Hepatocyte (in vitro differentiated cells): Measurements from ENCODE around the gene SYNRG. TPM values are rescaled to one million over a fixed set of nuclear protein-coding genes. Genes with fewer than 3 reads are reported as not detected.
A peak's percentile ranks its signal among the peaks of the same experiment; 100 is the strongest.

ENCODE experiments used
- DNase-seq: peaks from one replicate; pipeline ENCODE4 v3.0.0-alpha.2; 2016; ENCODE audit warnings: low spot score
- H2AFZ ChIP-seq: fragments of 200-600 bp; sonication (generic); 2 replicates; pipeline ENCODE4 v1.6.0; 2016; ENCODE audit warnings: antibody characterized with exemption, mild to moderate bottlenecking
- H3K27ac ChIP-seq: fragments of 200-600 bp; sonication (generic); 2 replicates; pipeline ENCODE4 v1.5.1; 2016; ENCODE audit warnings: mild to moderate bottlenecking
- H3K27me3 ChIP-seq: fragments of 200-600 bp; sonication (generic); 2 replicates; pipeline ENCODE4 v1.6.1; 2016
- H3K36me3 ChIP-seq: fragments of 200-600 bp; sonication (generic); replicated peaks from 2 replicates; pipeline ENCODE4 v1.5.1; 2016; ENCODE audit warnings: low read depth; ENCODE audit not compliant: insufficient read depth
- H3K4me1 ChIP-seq: fragments of 200-600 bp; sonication (generic); 2 replicates; pipeline ENCODE4 v1.5.1; 2016; ENCODE audit warnings: mild to moderate bottlenecking, moderate library complexity; ENCODE audit not compliant: insufficient read depth
- H3K4me2 ChIP-seq: fragments of 200-600 bp; sonication (generic); 2 replicates; pipeline ENCODE4 v1.6.0; 2016
- H3K4me3 ChIP-seq: fragments of 200-600 bp; sonication (generic); 2 replicates; pipeline ENCODE4 v1.5.1; 2016; ENCODE audit warnings: mild to moderate bottlenecking
- H3K79me2 ChIP-seq: fragments of 200-600 bp; sonication (generic); 2 replicates; pipeline ENCODE4 v1.6.0; 2017; ENCODE audit warnings: mild to moderate bottlenecking
- H3K9me2 ChIP-seq: fragments of 200-600 bp; sonication (generic); replicated peaks from 2 replicates; pipeline ENCODE4 v1.6.0; 2017; ENCODE audit warnings: mild to moderate bottlenecking; ENCODE audit not compliant: insufficient read depth
- H3K9me3 ChIP-seq: fragments of 200-600 bp; sonication (generic); 2 replicates; pipeline ENCODE4 v1.5.1; 2016; ENCODE audit warnings: low read depth, mild to moderate bottlenecking
- H4K20me1 ChIP-seq: fragments of 200-600 bp; sonication (generic); 2 replicates; pipeline ENCODE4 v1.6.0; 2016; ENCODE audit warnings: mild to moderate bottlenecking; ENCODE audit not compliant: insufficient read depth, poor library complexity, severe bottlenecking
- CTCF ChIP-seq: fragments of 200-600 bp; sonication (generic); IDR thresholded peaks from 2 replicates; pipeline ENCODE4 v1.5.1; 2016; ENCODE audit warnings: antibody characterized with exemption, mild to moderate bottlenecking; ENCODE audit not compliant: poor library complexity
- EZH2 ChIP-seq: fragments of 200-600 bp; sonication (generic); IDR thresholded peaks from 2 replicates; pipeline ENCODE4 v1.6.1; 2016; ENCODE audit warnings: antibody characterized with exemption, mild to moderate bottlenecking, borderline replicate concordance
- EZH2phosphoT487 ChIP-seq: fragments of 200-600 bp; sonication (generic); IDR thresholded peaks from one replicate; pipeline ENCODE4 v1.6.1; 2018; ENCODE audit warnings: antibody characterized with exemption, mild to moderate bottlenecking, low read depth, moderate library complexity; ENCODE audit not compliant: unreplicated experiment, severe bottlenecking
- WGBS: methylation state at CpG from one replicate; pipeline ENCODE4 v1.1.6; 2016; ENCODE audit warnings: low lambda C conversion rate; ENCODE audit errors: missing lambda C conversion rate; 5-methylcytosine and 5-hydroxymethylcytosine counted together
- polyA plus RNA-seq: library from polyadenylated mRNA; unstranded; fragments of >200 nt; fragmentation: Nextera tagmentation; extraction: Ambion mirVana; gene quantifications from 2 replicates; pipeline ENCODE4 v1.2.1, GENCODE V29; 2016
- total RNA-seq: library from RNA; depleted of rRNA; stranded (reverse); fragments of >200 nt; gene quantifications from 2 replicates; pipeline ENCODE4 v1.2.3, GENCODE V29; 2014

SYNRG gene
- total and polyA plus RNA-seq, 2 experiments from 2014 or later = 20.7 to 21.6 TPM

DNA sequence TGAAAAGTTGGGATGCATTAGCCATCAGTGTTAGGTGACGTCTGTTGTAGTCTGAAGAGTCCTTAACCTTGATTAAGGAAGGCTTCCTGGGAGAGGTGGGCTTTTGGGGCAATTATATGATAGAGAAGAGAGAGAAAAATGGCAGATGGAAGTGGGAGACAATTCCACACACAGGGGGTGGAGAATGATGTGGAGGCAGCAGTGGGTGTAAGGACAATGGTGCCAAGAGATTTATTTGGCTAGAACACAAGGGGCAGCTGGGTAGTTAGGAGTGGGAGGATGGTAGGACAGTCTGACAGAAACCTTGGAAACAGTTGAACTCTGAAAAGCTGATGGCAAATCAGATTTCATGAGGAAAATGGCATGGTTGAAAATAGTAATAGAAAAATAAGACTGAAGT is 130.2 kb downstream of the SYNRG start:
- no peak for TF ChIP-seq EZH2
- no peak for TF ChIP-seq CTCF
- TF ChIP-seq EZH2phosphoT487 = no peak

DNA sequence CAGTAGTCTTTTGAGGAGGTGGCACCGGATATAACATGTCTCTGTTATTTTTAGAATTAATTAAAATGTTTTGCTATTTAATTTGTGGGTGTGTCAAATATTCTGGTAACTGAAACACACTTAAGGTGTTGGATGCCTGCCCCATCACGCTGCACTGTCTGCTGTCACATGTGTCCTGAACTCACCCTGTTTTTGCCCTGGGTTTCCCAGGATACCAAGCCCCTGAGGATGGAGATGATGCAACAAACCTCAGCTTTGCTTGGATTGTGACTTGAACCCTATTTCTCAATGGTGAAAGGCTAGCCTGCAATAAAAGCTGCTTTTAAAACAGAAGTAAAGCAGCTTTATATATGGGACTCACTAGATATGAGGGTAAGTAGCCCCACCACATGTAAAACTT is 131.0 kb downstream of the SYNRG start:
- H3K36me3 ChIP-seq = no peaks in the 10 kb centered on the region
- 91% methylated on average over 2 of the region's 2 CpGs for WGBS

More for the DNA sequence above, 130.2 kb downstream of the SYNRG start:
- no peak overlapping the region for H3K27ac ChIP-seq
- H3K27me3 ChIP-seq = no peaks in the 10 kb centered on the region
- no peak for DNase-seq
- no peaks in the 10 kb centered on the region for H4K20me1 ChIP-seq
- H3K9me3 ChIP-seq = no peaks in the 10 kb centered on the region
- peaks cover 13% of the 10 kb centered on the region for H3K4me1 ChIP-seq
- H3K79me2 ChIP-seq = no peaks in the 10 kb centered on the region
- H2AFZ ChIP-seq = no peak overlapping the region
- no peaks in the 10 kb centered on the region for H3K9me2 ChIP-seq
- H3K4me3 ChIP-seq = no peak overlapping the region
- no peaks in the 10 kb centered on the region for H3K36me3 ChIP-seq
- 96% methylated on average over 1 of the region's 1 CpG for WGBS
- no peak overlapping the region for H3K4me2 ChIP-seq

GRCh38 chr17:37476431-37477120 is 132.6 kb downstream of the SYNRG start:
- H3K4me2 ChIP-seq = no peak overlapping the region
- 87% methylated on average over 4 of the region's 4 CpGs for WGBS

More for the DNA sequence above, 131.0 kb downstream of the SYNRG start:
- no peak for TF ChIP-seq EZH2
- no peak for TF ChIP-seq EZH2phosphoT487
- TF ChIP-seq CTCF = no peak
- Histone ChIP-seq H2AFZ (no peak overlapping the region), H3K27ac (no peak overlapping the region), H3K9me2 (no peaks in the 10 kb centered on the region), H3K9me3 (no peaks in the 10 kb centered on the region), H3K79me2 (no peaks in the 10 kb centered on the region), H3K4me3 (no peak overlapping the region), H3K4me2 (no peak overlapping the region), H3K27me3 (no peaks in the 10 kb centered on the region), H3K4me1 (peaks cover 8% of the 10 kb centered on the region), H4K20me1 (no peaks in the 10 kb centered on the region)
- no peak for DNase-seq

DNA sequence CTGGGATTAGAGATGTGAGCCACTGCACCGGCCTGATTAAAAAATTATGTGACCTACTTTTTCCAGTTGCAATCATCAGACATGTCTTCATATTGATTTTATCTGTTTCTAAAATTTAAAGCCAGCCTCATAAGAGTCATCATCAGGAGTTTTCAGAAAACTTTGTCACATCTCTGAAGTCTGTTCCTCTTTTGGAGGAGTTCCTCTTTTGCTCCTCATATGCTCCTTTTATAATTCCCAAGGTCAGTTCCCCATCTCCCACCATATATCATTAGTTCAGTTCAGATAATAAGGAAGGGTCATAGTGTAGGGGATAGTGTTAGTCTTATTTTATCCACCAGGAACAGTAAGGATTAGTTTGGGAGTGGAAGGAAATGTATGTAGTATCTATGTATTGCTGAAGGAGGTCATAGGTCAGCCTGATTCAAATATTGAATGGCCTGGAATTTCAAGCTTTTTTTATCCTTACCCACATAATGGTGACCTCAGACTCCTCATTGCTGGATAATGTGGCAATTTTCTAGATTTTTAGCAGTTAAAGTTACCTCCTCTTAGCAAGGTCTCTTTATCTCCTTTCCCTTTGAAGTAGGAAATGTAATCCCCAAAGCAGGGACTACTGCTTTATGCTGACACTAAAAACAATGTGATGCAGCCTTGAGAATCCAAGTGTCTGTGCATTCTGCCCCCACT is 133.3 kb downstream of the SYNRG start:
- Histone ChIP-seq H4K20me1 (no peaks in the 10 kb centered on the region), H2AFZ (no peak overlapping the region), H3K4me3 (no peak overlapping the region), H3K9me2 (no peaks in the 10 kb centered on the region), H3K36me3 (no peaks in the 10 kb centered on the region), H3K79me2 (no peaks in the 10 kb centered on the region), H3K9me3 (no peaks in the 10 kb centered on the region), H3K4me2 (no peak overlapping the region), H3K27ac (peak overlapping the region; percentile 66), H3K27me3 (no peaks in the 10 kb centered on the region), H3K4me1 (no peaks in the 10 kb centered on the region)
- 100% methylated on average over 1 of the region's 1 CpG for whole genome bisulfite sequencing
- no peak for DNase-seq
- TF ChIP-seq EZH2phosphoT487 (no peak), EZH2 (no peak), CTCF (no peak)

More at GRCh38 chr17:37476431-37477120, 132.6 kb downstream of the SYNRG start:
- no peaks in the 10 kb centered on the region for H3K9me2 ChIP-seq
- H3K9me3 ChIP-seq = no peaks in the 10 kb centered on the region
- H4K20me1 ChIP-seq = no peaks in the 10 kb centered on the region
- no peak overlapping the region for H2AFZ ChIP-seq
- H3K79me2 ChIP-seq = no peaks in the 10 kb centered on the region
- H3K27ac ChIP-seq = peak overlapping the region; percentile 66
- peak; percentile 15 for DNase-seq
- no peaks in the 10 kb centered on the region for H3K27me3 ChIP-seq
- no peaks in the 10 kb centered on the region for H3K4me1 ChIP-seq
- no peak for TF ChIP-seq EZH2phosphoT487
- H3K4me3 ChIP-seq = no peak overlapping the region
- no peaks in the 10 kb centered on the region for H3K36me3 ChIP-seq
